ENCODE results near the gene FTSJ3.
"Not testable (repeated sequence)": the region's sequence is repeated elsewhere in the genome, so short reads cannot be mapped to it uniquely, and the experiment has no call there.

Gene FTSJ3

GRCh38 chr17:63827002-63827800, at the start of gene FTSJ3, which contains the start of gene PSMC5:
Gene FTSJ3, minus strand, starts transcription at chr17:63827663. Its CDS starts 761 bp downstream, at chr17:63826902.
Gene PSMC5, plus strand, starts transcription at chr17:63827431. Its CDS starts 60 bp downstream, at chr17:63827491.
- DNase-seq (ENCODE audit: low read depth in 2 of 2), result peak; percentile 80 to 83

GRCh38 chr17:63874693-63875092, 47.2 kb upstream of the FTSJ3 start:
- not testable (repeated sequence) for DNase-seq (ENCODE audit: low read depth in 2 of 2)

GRCh38 chr17:63874061-63874626, 46.7 kb upstream of the FTSJ3 start:
- not testable (repeated sequence) for DNase-seq (ENCODE audit: low read depth in 2 of 2)

GRCh38 chr17:63873577-63873976, 46.1 kb upstream of the FTSJ3 start, which contains the start of gene CSH2:
Gene CSH2, minus strand, starts transcription at chr17:63873677. Its CDS starts 63 bp downstream, at chr17:63873614.
- not testable (repeated sequence) for DNase-seq (ENCODE audit: low read depth in 2 of 2)

GRCh38 chr17:63871646-63872365, 44.3 kb upstream of the FTSJ3 start:
- DNase-seq (ENCODE audit: low read depth in 2 of 2), result not testable (repeated sequence)

GRCh38 chr17:63870292-63870665, 42.8 kb upstream of the FTSJ3 start:
- peak; percentile 25 to 27 for DNase-seq (ENCODE audit: low read depth in 2 of 2)

- peak in 1 of 2 experiments; percentile 14 for DNase-seq (ENCODE audit: low read depth in 2 of 2)
These were observed 42.2 kb upstream of the FTSJ3 start for GRCh38 chr17:63869491-63870291.

GRCh38 chr17:63866625-63867024, 39.2 kb upstream of the FTSJ3 start:
- DNase-seq (ENCODE audit: low read depth in 2 of 2), result not testable (repeated sequence)

- no peak for DNase-seq (ENCODE audit: low read depth in 2 of 2)
These were observed 31.8 kb upstream of the FTSJ3 start for GRCh38 chr17:63859257-63859656.

GRCh38 chr17:63856425-63856824, 29.0 kb upstream of the FTSJ3 start:
- DNase-seq (ENCODE audit: low read depth in 2 of 2), result not testable (repeated sequence)

- DNase-seq (ENCODE audit: low read depth in 2 of 2), result no peak
These were observed 27.7 kb upstream of the FTSJ3 start for GRCh38 chr17:63855185-63855584.

GRCh38 chr17:63854709-63855108, 27.2 kb upstream of the FTSJ3 start:
- DNase-seq (ENCODE audit: low read depth in 2 of 2), result no peak

- DNase-seq (ENCODE audit: low read depth in 2 of 2), result no peak
These were observed 25.8 kb upstream of the FTSJ3 start for GRCh38 chr17:63853260-63853659.

- DNase-seq (ENCODE audit: low read depth in 2 of 2), result no peak
These were observed 22.9 kb upstream of the FTSJ3 start for GRCh38 chr17:63850401-63850800.

- DNase-seq (ENCODE audit: low read depth in 2 of 2), result peak; percentile 75 to 76
These were observed 21.6 kb upstream of the FTSJ3 start for GRCh38 chr17:63848834-63849689.

- no peak for DNase-seq (ENCODE audit: low read depth in 2 of 2)
These were observed 20.2 kb upstream of the FTSJ3 start for GRCh38 chr17:63847525-63848249.

- no peak for DNase-seq (ENCODE audit: low read depth in 2 of 2)
These were observed 18.0 kb upstream of the FTSJ3 start for GRCh38 chr17:63845509-63845908.

GRCh38 chr17:63843910-63844677, 16.6 kb upstream of the FTSJ3 start:
- DNase-seq (ENCODE audit: low read depth in 2 of 2), result no peak

GRCh38 chr17:63843387-63843888, 16.0 kb upstream of the FTSJ3 start:
- not testable (repeated sequence) for DNase-seq (ENCODE audit: low read depth in 2 of 2)
